NCI-H524 (cell line): ENCODE data around the gene KSR2.

Experiments used
- DNase-seq, 2 experiments: peaks; one replicate each; lab custom pipeline; 2025; lab: John Stamatoyannopoulos, UW

The KSR2 gene

DNA sequence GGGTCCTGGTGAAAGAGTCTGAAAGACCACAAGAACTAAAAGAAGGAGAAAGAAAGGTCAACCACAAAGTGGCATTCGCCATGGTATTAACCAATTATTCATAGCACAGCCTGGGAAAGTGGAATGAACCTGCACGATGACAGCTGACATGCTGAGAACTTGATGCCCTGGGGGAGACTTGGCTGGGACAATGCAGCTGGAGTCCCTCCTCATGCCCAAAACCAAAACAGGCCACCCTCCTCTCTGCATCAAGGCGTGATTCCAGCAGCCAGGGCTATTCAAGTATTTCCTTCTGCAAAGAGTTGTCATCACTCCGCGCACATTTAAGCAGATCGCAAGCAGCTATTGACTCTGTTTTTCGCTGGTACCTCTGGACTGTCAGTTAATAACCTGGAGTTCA is 440.3 kb downstream of the KSR2 start:
- no peak for DNase-seq

DNA sequence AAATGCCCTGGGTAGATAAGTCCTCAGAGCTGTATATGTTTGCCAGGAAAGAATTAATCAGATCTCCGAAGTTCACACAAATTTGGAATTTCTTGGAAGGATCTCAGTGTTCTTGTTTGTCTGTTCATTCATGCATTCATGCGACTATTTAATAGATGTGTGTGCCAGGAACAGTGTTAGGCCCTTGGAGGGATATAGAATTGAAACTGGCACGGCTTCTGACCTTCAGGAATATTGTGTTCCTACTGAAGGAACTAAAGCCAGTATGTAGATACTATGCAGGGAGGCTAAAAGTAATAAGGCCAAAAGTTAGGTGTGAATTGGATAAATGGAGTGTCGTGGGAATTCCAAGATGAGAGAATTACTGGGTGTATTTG is 441.3 kb downstream of the KSR2 start:
- no peak for DNase-seq

DNA sequence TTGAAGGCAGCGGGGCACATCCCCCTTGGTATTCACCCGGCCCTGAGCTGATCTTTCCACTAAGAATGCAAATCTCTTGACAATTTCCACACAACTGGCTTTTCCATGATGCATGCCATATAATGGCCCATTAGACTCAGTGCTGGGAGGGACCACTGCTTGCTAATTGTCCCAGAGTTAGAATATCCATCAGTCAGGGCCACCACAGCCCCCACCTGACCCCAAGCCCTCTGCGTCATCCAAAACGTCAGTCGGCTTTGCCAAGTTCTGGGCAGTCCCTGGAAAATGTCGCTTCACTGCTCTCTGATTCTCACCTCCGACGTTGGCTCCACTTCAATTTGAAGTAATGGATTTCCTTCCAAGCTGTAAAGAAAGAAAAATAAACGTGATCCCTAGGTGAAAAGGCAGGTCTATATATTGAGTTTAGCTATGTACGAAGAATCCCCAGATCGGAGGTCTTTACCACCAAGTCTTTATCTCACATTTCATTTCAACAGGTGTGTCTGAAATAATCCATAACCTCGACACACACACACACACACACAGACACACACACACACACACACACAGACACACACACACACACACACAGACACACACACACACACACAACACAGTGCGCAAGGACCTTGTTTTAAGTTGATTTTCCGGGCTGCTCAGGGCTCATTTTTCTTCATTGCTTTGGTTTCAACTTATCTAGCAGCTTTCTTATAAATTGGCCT is 441.9 kb downstream of the KSR2 start:
- DNase-seq = no peak

DNA sequence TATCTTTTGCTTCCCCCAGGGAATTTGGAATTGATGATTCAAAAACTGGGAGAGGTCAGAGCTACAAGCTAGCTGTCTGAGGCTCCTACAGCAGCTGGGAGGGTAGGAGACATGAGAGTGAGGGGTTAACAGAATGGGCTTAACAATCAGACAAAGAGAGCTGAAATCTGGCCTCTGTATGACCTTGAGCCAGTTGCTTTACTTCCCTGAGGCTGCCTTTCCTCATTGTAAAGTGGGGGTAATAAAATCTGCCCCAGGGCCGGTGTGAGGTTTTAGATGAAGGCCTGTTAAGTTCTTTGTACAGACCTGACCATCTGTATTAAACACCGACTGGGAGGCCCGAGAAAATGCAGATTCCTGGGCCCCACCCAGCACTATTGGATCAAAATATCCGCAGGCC is 443.0 kb downstream of the KSR2 start:
- DNase-seq = no peak

DNA sequence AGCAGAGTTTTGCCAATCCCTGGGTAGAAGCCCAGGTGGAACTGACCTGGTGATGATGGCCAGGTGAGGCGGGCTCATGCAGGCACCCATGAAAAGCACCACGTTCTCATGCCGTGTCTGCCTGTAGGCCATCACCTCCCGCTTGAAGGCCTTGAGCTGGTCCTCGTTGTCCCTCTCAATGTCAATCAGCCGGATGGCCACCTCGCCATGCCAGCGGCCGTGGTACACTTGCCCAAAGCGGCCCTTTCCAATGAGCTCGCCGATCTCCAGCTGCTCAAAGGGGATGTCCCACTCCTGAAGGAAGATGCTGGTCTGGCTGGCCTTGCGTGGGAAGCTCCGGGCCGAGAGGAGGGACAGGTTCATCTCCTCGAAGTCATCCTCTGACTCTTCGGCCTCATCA is 444.0 kb downstream of the KSR2 start:
- DNase-seq = no peak

DNA sequence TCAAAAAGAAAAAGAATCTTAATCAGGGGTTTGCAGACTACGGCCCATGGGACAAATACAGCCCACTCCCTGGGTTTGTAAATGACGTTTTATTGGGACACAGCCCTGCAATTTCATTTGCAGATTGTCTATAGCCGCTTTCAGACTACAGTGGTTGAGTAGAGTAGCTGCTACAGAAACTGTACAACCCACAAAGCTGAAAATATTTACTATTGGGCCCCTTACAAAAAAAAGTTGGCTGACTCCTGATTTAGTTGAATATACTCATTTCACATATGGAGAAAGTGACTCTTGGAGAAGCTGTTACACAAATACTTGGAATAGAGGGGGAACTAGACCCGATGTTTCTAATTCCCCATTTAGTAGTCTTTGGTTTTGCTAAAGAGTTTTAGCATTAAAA is 444.8 kb downstream of the KSR2 start:
- DNase-seq = no peak

DNA sequence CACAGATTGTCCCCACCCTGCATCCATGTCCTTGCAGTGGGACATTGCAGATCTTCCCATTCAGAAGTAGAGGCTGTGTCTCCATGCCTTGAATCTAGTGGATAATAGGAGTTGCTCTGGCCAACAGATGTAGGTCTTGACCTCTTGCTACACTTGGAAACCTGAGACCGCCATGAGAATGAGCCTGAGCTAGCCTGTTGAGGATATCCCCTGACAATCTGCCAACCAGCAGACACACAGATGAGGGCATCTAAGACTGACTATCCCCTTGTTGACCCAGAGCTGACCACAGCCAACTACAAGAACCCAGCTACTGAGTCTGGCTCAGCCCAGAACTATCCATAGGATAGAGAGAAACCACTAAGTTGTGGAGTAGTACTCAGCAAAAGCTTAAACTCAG is 446.2 kb downstream of the KSR2 start:
- no peak for DNase-seq

GRCh38 chr12:117521867-117522266 is 446.9 kb downstream of the KSR2 start:
- DNase-seq = no peak

- DNase-seq = no peak
Measured at GRCh38 chr12:117521346-117521745, 447.4 kb downstream of the KSR2 start.

DNA sequence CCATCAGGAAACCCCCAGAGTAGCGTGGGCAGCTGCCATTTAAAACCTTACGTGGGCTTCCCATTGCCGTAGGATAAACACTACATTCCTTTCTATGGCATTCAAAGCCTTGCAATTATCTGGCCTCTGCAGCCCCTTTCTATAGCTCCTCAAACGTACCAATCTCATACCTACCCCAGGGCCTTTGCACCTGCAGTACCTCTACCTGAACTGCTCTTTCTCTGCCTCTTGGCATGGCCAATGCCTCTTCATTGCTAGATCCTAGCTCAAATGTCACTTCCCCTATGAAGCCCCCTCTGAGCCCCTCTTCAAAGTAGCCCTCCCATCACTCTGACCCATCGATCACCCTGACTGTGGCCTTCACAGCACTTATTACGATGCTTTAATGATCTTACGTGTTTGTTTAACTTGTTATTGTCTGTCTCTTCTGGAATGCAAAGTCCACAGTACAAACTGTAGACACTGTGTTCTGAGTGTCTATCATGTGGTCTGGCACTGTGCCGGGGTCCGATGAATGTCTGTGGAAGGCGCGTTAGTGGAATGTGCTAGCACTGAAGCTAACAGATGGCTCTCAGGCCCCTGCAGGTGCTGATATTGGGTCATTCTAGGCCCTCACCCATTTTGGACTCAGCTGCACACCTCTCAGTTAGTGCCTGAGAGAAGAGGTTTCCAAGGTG is 450.1 kb downstream of the KSR2 start:
- no peak for DNase-seq

DNA sequence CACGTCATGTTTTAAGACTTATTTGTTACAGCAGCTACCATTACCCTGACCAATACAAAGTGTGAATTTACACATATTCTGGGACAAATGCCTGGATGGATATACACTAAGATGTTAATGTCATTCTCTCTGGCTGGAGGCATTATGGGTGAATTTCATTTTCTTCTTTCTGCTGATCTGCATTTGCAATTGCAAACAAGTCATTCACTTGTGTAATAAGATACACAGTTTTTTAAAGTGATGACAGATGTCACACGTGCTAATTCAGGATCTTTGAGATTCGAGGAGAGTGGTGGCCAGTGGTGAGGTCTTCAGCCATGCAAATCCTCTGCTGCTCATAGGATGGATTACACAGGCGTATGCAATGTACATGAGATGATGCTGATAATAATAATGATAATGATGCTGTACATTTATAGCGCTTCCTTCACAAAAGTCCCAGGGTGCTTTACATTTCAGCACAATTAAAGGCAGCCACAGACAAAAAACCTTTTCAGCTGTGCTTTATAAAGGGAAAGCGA is 451.5 kb downstream of the KSR2 start:
- DNase-seq = peak; percentile 41 to 84

GRCh38 chr12:117516034-117516433 is 452.8 kb downstream of the KSR2 start:
- DNase-seq = no peak

GRCh38 chr12:117514016-117514415 is 454.8 kb downstream of the KSR2 start:
- DNase-seq = no peak

DNA sequence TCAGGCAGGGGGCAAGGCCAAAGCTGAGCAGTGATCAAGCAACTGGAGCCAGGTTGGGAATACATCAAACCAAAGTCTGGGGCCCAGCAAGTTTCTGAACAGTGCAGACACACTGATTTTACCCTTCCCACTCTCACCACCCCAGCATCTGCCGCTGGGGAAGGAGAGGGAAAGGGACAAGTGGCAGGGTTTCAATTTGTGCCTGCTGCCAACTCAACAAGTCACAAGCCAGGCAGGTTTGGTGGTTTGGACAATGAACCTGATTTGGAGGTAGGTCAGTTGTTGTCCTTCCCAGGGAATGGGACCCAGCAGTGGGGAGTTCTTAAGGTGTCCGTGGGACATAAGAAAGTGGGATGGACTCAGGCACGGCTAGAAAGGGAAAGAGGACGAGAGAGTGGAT is 455.4 kb downstream of the KSR2 start:
- DNase-seq = peak in 1 of 2 experiments; percentile 8

DNA sequence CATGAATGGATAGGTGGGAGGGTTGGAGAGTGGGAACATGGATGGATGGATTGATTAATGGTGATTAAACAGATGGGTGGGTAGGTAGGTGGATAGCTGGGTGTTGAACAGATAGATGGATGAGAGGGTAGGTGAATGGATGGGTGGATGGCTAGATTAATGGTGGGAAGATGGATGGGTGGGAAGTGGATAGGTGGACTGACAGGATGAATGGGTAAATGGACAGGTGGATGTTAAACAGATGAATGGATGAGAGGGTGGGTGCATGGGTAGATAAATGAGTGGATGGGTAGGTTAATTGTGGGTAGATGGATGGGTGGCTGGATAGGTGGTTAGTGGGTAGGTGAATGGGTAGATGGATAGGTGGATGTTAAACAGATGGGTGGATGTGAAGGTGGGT is 460.3 kb downstream of the KSR2 start:
- no peak for DNase-seq

- peak; percentile 31 to 73 for DNase-seq
Measured at GRCh38 chr12:117507548-117507947, 461.2 kb downstream of the KSR2 start.

DNA sequence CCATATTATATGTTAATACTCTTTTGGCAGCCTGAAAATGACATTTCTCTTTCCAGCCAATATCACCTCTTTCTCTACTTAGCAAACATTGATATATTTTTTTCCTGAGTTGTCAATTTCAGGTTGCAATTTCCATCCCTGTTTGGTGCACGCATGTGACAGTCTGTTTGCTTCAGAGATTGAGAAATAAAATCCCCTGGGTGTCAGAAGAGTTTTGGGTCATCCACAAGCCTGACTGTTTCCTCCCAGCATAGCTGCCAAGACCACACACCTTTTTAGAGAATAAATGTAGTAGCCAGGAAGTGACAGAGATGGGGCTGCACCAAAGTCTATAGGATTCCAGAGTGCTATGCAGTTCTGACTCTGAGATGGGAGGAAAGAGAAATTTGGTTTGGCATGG is 462.5 kb downstream of the KSR2 start:
- DNase-seq = no peak

- DNase-seq = no peak
Measured at GRCh38 chr12:117502633-117503032, 466.2 kb downstream of the KSR2 start.

- DNase-seq = no peak
Measured at GRCh38 chr12:117502233-117502632, 466.6 kb downstream of the KSR2 start.

- peak in 1 of 2 experiments; percentile 57 for DNase-seq
Measured at GRCh38 chr12:117501076-117501869, 467.5 kb downstream of the KSR2 start.

- DNase-seq = no peak
Measured at GRCh38 chr12:117499759-117500485, 468.9 kb downstream of the KSR2 start.

DNA sequence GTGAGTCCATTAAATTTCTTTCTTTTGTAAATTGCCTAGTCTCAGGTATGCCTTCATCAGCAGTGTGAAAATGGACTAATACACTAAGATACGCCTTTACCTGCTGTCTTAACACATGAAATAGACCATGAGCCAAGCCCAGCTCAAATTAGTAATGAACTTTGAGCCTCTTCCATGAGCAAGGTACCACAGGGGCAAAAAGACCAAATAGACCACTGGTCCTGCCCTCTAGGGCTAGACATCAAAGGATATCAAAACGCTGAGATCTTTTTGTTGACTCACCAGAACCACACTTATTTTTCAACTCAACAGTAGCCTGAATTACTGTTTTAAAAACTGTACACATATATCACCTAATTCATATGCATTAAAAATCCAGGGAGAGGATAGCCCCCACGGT is 469.9 kb downstream of the KSR2 start:
- no peak for DNase-seq
